Stimulated activated CD4-positive, alpha-beta T cell treated with anti-CD3 and anti-CD28 coated beads, Interleukin-4, amount 100 ng/mL, for 4 hours (primary cell): ENCODE measurements around the gene WWC2.

Experiments used
- DNase-seq, 2 experiments: peaks; one replicate each; pipeline ENCODE4 v3.0.0-alpha.2; 2020

Gene WWC2

DNA sequence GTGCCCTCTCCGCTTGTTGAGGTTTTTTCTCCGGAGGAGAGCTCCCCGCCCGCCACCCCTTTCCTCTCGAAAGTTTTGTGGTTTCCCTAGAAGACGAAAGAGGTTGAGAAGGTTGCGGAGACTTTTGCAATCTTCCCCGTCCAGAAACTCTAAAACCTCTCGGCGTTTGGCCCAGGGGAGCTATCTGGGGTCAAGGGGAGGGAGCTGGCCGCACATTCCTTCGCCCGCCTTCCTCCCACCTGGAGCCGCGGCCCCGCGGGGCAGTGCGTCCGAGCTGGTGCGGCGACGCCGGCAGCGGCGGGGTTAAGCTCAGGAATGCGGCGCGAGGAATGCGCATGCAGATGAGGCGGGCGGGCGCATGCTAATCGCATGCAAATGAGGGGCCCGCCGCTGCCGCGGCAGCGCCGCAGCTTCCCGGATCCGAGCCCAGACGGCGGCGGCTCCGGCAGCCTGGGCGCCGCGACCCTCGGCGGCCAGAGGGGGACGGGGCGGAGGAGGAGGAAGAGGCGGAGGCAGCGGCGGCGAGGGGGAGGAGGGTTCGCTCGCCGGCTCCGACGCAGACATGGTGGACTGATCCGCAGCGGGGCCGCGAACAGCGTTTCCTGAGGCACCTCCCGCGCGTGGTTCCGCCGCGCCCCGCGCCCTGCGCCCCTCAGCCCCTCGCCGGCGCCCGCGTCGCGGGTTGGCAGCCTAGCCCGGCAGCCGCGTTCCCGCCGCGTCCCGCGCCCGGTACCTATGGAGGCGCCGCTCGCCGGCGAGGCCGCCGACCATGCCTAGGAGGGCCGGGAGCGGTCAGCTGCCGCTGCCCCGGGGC lies at the start of gene WWC2:
Gene WWC2, plus strand, starts transcription at position 535 of the 814 bp plus-strand sequence. Its CDS starts 235 bp downstream, at position 770.
- DNase-seq: peak; percentile 61 to 70

DNA sequence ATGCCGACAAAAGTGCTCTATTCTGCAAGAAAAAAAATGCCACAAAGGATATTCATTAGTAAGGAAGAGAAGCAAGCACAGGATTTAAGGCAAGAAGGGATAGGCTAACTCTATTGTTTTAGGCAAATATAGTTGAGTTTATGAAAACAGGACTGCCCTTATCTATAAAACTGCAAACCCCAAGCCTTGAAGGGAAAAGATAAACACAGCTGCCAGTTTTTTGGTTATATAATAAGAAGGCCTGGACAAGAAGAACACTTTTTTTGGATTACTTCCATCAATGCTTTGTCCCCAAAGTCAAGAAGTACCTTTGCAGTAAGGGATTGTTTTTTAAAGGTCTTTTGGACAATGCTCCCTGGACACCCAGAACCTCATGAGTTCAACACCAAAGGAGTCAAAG lies 45.4 kb upstream of the WWC2 start:
- DNase-seq: no peak

GRCh38 chr4:183057255-183057654 lies 41.8 kb upstream of the WWC2 start:
- no peak for DNase-seq

- DNase-seq: no peak
Observed at GRCh38 chr4:183059797-183060196, 39.3 kb upstream of the WWC2 start.

- DNase-seq: no peak
Observed at GRCh38 chr4:183068502-183068901, 30.6 kb upstream of the WWC2 start.

GRCh38 chr4:183071222-183071621 lies 27.8 kb upstream of the WWC2 start:
- no peak for DNase-seq

DNA sequence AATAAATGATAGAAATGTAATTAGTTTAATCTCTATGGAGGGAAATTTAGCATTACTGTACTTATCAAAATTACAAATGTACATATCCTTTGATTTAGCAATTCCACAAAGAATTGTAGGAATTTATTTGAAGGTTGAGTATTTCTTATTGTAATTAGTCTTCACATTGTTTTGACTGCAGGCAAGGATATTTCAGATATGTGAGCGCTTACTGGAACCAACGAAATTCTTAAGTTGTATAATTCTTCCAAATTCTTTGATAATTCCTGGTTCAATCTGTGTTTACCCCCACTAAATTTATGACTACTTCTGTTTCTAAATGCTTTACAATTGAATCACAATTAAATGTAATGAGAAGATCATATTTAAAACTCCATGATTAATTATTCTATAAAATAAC lies 26.9 kb upstream of the WWC2 start:
- no peak for DNase-seq

DNA sequence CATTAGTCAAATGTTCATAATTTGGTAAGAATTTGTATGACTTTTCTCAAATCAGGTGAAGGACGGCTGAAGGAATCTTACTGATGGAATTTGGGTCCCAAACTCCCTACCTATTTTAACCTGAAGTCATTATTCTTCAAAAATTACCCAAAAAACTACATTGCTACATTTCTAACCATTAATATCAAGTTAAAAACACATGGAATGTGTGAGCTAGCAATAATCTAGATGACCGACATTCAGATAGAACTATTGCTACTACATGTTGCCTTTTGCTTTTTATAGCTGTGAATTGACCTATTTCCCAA lies 25.3 kb upstream of the WWC2 start:
- DNase-seq: no peak

DNA sequence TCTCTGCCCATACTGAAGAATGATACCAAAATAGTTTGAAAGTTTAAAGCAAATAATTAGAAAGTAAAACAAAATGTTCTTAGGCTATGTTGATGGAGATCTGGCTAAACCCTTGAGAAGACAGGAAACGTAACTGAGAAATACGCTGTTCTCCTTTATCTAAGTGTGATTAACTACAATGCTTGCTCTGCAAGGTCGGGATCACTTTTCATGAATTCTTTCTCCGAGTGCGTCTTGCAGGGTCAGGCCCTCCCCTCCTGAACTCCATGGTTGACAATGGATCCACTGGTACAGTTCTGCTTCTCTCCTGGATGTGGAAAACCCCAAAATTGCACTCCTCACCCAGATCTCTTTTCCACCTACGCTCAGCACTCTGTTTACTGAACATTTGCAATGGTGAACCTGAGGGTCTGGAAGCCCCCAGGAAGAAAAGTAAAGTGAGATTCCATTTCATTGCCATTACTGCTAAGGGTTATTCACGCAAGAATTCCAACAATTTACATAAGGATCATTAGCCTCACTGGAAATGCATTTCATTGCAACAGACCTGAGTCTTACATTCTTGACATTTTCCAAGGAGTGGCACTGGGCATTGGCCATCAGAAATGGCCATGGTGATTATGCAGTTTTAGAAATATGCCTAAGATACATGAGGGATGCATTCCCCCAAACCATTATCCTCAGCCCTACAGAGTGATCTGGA lies 24.6 kb upstream of the WWC2 start:
- DNase-seq: no peak

- DNase-seq: no peak
Observed at GRCh38 chr4:183078634-183079033, 20.4 kb upstream of the WWC2 start.

GRCh38 chr4:183080372-183081115 lies 18.5 kb upstream of the WWC2 start:
- no peak for DNase-seq

- no peak for DNase-seq
Observed at GRCh38 chr4:183081116-183081469, 18.0 kb upstream of the WWC2 start.

DNA sequence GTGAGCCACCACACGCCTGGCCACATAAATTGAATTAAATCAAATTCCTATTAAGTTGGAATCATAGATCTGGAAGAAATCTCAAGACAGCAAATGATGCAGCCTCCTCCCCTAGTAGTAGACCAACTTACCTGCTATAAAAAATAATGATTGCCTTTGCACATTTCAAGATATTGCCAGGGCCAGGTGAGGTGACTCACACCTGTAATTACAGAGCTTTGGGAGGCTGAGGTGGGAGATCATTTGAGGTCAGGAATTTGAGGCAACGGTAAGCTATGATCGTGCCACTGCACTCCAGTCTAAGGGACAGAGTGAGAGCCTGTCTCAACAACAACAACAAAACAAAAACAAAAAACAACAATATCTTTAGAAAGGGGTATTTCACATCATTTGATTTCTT lies 17.0 kb upstream of the WWC2 start:
- no peak for DNase-seq

GRCh38 chr4:183094393-183095198 lies 4.5 kb upstream of the WWC2 start:
- DNase-seq: no peak

GRCh38 chr4:183095199-183095512 lies 3.9 kb upstream of the WWC2 start:
- DNase-seq: no peak

DNA sequence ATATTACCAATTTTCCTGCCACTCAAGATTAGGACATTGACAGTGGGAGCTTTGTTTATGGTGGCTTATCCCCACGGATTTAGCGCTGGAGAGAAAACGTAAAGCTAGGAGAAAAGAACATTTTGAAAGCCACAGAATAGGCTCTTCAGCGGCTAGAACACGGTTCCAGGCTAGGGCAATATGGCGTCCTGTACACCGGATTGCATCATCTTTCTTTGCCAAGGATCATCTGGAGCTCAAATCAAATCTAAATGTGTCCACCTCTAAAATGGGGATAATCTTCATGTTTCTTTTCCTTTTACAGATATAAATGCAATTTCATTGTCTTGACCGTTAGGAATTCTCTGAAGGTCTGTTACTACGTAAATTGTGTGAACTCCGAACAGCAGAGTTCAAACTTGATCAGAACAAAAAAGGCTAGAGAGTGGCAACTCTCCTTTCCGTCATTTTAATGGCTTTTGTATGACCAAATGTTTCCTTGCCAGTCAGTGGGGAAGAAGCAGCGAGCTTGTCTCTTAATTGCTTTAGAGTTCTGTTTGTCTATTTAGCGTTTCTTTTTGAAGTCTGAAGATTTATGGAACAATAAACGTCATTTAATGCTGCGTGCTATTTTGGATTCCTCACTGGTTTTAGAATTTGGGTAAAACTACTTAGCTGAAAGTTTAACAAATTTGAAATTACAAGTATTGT lies 2.6 kb upstream of the WWC2 start:
- DNase-seq: no peak

DNA sequence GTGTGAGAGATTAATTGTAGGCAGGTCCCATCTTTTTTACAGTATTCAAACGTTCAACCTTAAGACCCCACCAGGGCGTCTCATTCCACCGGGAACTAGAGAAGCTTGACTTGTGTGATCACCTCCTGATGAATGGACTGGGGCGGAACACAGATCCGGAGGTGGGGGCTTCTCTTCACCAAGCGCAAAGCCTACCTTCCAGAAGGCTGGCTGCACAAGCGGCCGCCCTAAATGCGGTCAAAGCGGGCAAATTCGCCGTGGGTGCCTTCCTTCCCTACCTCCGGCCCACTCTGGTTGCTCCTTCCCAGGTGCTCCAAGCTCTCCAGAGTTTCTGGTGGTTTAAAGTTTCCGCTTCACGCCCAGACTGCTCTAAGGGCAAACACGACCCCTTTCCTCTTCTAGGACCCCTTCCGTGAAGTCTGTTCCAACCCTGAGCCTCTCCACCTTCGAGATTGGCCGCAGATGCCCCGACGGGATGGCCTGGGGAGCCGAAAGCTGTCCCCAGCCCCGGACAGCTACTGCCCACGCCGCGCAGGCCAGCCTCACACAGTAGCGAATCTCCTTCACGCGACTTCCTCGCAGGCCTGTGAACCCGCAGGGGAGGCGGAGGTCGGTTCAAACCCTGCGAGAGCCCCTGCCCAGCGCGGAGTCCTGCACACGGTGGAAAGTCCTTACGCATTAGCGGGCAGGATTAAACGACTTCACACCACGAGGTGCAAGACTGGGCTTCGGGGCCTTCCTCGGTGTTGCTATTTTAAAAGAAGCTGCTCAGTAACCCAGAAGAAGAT lies 1.6 kb upstream of the WWC2 start:
- peak; percentile 2 to 3 for DNase-seq

- DNase-seq: peak in 1 of 2 experiments; percentile 16
Observed at GRCh38 chr4:183098019-183098722, 886 bp upstream of the WWC2 start.

GRCh38 chr4:183099537-183100297 lies 660 bp downstream of the WWC2 start:
- peak in 1 of 2 experiments; percentile 13 for DNase-seq

DNA sequence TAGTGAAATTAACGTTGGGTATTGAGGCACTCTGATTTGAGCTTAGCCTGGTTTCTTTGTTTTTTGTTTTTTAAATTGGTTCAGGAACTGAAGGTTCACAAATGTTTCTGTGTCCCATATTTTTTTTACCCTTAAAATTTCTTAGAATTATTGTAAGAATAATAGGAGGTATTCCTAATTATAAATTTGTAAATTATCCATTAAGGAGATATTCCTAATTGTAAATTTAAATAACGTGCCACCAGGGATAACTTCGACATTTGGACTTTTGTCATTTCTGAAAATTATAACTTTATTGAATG lies 1.2 kb downstream of the WWC2 start:
- DNase-seq: no peak

DNA sequence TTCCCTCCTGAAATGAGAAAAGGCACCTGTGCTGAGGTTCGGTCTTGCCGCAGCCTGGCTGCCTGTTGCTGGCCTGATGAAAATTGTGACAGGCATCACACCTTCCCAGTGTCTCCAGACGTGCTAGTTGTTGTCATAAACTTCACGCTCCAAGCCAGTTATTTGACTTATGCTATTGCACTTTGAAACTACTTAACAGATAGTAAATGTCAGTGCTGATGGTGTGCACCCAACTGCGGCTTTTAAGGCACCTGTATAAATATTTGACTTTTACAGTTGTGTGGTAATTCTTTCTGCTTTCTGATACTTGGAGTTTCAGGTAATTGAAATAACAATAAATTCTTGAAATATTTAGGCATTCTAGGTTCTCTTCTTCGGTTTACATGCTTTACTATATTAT lies 1.8 kb downstream of the WWC2 start:
- DNase-seq: no peak
